Measurements from ENCODE around the gene ZNF486.

Gene ZNF486

GRCh38 chr19:20162821-20163220, 4.2 kb upstream of the ZNF486 start:
- no peaks in the 10 kb centered on the region for H3F3A ChIP-seq (ENCODE audit: control insufficient read depth, insufficient read depth)
- no peak for TF ChIP-seq EZH2phosphoT487 (IDR thresholded peaks at IDR 0.05; ENCODE audit: borderline replicate concordance, low read length)
- no peak for TF ChIP-seq CTCF (IDR thresholded peaks at IDR 0.05; ENCODE audit: low read depth, low read length, poor library complexity, severe bottlenecking)
- H4K20me1 ChIP-seq (ENCODE audit: control insufficient read depth, insufficient read depth, low read depth, low read length), result no peaks in the 10 kb centered on the region
- peaks cover 3% of the 10 kb centered on the region for H3K36me3 ChIP-seq (ENCODE audit: control insufficient read depth, low read length)
- no peak overlapping the region for H3K4me3 ChIP-seq (ENCODE audit: low read length)
- H3K27me3 ChIP-seq (ENCODE audit: control insufficient read depth, low read length), result no peaks in the 10 kb centered on the region
- peaks cover 8% of the 10 kb centered on the region for H3K79me2 ChIP-seq (ENCODE audit: control insufficient read depth, low read length)
- no peaks in the 10 kb centered on the region for H3K9me2 ChIP-seq (replicated peaks; ENCODE audit: control insufficient read depth, low read length)
- peaks cover 13% of the 10 kb centered on the region for H3K4me1 ChIP-seq (ENCODE audit: control insufficient read depth, low read length)
- H3K9me3 ChIP-seq (ENCODE audit: control insufficient read depth, insufficient read depth, low read length), result peaks cover 17% of the 10 kb centered on the region
- H3K4me2 ChIP-seq (ENCODE audit: low read length), result no peak overlapping the region
- H3K27ac ChIP-seq (ENCODE audit: low read depth, low read length), result no peak overlapping the region

GRCh38 chr19:20164456-20164855, 2.6 kb upstream of the ZNF486 start:
- no peak for TF ChIP-seq CTCF (IDR thresholded peaks at IDR 0.05; ENCODE audit: low read depth, low read length, poor library complexity, severe bottlenecking)
- TF ChIP-seq EZH2phosphoT487 (IDR thresholded peaks at IDR 0.05; ENCODE audit: borderline replicate concordance, low read length), result no peak
- Histone ChIP-seq H3K27ac (ENCODE audit: low read depth, low read length) (no peak overlapping the region), H3K9me2 (replicated peaks; ENCODE audit: control insufficient read depth, low read length) (no peaks in the 10 kb centered on the region), H4K20me1 (ENCODE audit: control insufficient read depth, insufficient read depth, low read depth, low read length) (no peaks in the 10 kb centered on the region), H3K79me2 (ENCODE audit: control insufficient read depth, low read length) (peaks cover 19% of the 10 kb centered on the region), H3K4me1 (ENCODE audit: control insufficient read depth, low read length) (peaks cover 13% of the 10 kb centered on the region), H3K27me3 (ENCODE audit: control insufficient read depth, low read length) (no peaks in the 10 kb centered on the region), H3K4me2 (ENCODE audit: low read length) (no peak overlapping the region), H3F3A (ENCODE audit: control insufficient read depth, insufficient read depth) (no peaks in the 10 kb centered on the region), H3K4me3 (ENCODE audit: low read length) (no peak overlapping the region), H3K9me3 (ENCODE audit: control insufficient read depth, insufficient read depth, low read length) (peaks cover 23% of the 10 kb centered on the region), H3K36me3 (ENCODE audit: control insufficient read depth, low read length) (peaks cover 3% of the 10 kb centered on the region)

GRCh38 chr19:20165971-20166592, 932 bp upstream of the ZNF486 start:
- no peak overlapping the region for H3K4me3 ChIP-seq (ENCODE audit: low read length)
- H3K27ac ChIP-seq (ENCODE audit: low read depth, low read length), result no peak overlapping the region
- TF ChIP-seq EZH2phosphoT487 (IDR thresholded peaks at IDR 0.05; ENCODE audit: borderline replicate concordance, low read length), result no peak
- TF ChIP-seq CTCF (IDR thresholded peaks at IDR 0.05; ENCODE audit: low read depth, low read length, poor library complexity, severe bottlenecking), result no peak
- H3K27me3 ChIP-seq (ENCODE audit: control insufficient read depth, low read length), result no peaks in the 10 kb centered on the region
- no peak overlapping the region for H3K4me2 ChIP-seq (ENCODE audit: low read length)
- no peaks in the 10 kb centered on the region for H3F3A ChIP-seq (ENCODE audit: control insufficient read depth, insufficient read depth)
- H3K9me3 ChIP-seq (ENCODE audit: control insufficient read depth, insufficient read depth, low read length), result peaks cover 23% of the 10 kb centered on the region
- peaks cover 13% of the 10 kb centered on the region for H3K4me1 ChIP-seq (ENCODE audit: control insufficient read depth, low read length)
- no peaks in the 10 kb centered on the region for H4K20me1 ChIP-seq (ENCODE audit: control insufficient read depth, insufficient read depth, low read depth, low read length)
- H3K36me3 ChIP-seq (ENCODE audit: control insufficient read depth, low read length), result peaks cover 12% of the 10 kb centered on the region
- peaks cover 23% of the 10 kb centered on the region for H3K79me2 ChIP-seq (ENCODE audit: control insufficient read depth, low read length)
- H3K9me2 ChIP-seq (replicated peaks; ENCODE audit: control insufficient read depth, low read length), result no peaks in the 10 kb centered on the region
